Measurements from ENCODE around the gene MOBP.
A peak's percentile ranks its signal among the peaks of the same experiment; 100 is the strongest.
"Not testable (repeated sequence)": the region's sequence is repeated elsewhere in the genome, so short reads cannot be mapped to it uniquely, and the experiment has no call there.

The MOBP gene, protein sequence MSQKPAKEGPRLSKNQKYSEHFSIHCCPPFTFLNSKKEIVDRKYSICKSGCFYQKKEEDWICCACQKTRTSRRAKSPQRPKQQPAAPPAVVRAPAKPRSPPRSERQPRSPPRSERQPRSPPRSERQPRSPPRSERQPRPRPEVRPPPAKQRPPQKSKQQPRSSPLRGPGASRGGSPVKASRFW

DNA sequence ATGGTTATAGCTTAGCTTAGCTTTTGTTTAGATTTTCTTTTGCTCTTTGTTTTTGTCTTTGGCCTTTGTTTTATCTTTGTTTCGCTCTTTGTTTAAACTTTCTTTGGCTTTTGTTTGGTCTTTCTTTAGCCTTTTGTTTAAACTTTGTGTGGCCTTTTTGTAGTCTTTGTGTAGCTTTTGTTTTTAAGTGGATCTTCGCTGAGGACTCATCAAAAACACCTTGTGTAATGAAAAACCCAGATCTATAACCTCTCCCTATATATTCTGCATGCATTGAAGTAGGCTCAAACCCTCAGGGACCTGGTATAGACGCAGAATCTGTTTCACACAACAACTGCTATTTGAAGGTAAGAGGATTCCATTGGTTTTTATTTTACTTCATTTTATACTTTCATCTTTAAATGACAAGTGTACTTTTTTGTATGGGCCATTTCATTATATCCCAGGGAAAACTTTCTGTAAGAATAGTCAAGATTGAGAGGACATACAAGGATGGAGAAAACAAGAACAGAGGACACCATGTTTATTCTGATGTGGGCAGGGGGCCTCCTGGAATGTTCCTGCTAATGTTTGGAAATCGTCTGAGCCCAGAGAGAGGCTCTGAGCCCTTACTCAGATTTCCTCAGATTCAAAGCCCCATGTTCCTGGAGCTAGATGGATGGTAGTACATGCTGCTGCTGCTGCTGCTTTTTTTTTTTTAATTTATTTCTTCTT, at the start of gene MOBP:
Gene MOBP, plus strand, starts transcription at position 287 of the 714 bp plus-strand sequence. CDS start 34,390 bp downstream, outside the sequence.
- DNase-seq: no peak

DNA sequence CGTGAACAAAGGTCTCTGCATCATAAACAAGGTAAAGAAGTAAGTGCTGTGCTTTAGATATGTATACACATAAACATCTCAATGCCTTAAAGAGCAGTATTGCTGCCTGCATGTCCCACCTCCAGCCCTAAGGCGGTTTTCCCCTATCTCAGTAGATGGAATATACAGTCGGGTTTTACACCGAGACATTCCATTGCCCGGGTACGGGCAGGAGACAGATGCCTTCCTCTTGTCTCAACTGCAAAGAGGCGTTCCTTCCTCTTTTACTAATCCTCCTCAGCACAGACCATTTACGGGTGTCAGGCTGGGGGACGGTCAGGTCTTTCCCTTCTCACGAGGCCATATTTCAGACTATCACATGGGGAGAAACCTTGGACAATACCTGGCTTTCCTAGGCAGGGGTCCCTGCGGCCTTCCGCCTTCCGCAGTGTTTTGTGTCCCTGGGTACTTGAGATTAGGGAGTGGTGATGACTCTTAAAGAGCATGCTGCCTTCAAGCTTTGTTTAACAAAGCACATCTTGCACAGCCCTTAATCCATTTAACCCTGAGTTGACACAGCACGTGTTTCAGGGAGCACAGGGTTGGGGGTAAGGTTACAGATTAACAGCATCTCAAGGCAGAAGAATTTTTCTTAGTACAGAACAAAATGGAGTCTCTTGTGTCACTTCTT, 48.8 kb upstream of the MOBP start:
- not testable (repeated sequence) for DNase-seq

DNA sequence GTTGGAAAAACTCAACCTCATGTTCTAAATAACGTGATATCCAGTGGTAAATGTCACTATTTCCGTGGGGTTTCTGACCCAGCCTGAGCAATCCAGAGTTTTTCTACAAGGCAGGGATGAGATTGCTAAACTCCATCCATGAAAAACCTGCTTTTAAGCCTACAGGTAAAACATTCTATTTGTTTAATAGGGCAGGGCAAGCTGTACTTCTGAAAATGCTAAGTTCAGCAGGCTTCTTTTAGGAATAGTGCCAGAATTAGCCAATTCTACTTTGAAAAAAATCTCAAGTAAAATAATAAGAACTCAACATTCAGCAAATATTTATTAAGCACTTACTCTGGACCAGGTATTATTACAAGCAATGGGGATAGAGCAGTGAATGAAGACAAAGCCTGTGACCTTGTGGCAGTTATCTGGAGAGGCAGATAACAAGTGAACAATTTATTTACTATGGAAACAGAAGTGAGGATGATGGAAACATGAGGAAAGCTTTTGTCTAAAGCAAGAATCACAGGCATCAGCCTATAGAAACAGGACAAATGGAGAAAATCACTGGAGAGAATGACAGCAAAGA, 47.7 kb upstream of the MOBP start:
- DNase-seq: no peak

DNA sequence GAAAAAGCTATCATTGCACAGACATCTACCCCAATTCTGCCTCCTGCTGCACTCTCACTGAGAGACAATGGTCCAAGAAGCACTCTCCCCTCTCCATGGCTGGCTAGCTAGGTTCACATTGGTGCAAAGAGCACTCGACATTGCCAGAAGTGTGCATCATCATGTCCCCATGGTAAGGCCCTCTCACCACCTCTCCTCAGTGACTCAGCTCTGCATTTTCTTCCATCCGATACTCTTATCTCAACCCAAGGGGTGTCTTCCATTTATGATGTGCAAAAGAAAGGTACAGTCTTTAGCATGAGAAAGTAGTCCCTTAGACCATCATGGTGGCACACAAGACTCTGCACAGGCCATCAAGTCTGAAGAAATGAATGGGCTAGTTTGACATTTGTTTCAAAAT, 46.9 kb upstream of the MOBP start:
- DNase-seq: no peak

DNA sequence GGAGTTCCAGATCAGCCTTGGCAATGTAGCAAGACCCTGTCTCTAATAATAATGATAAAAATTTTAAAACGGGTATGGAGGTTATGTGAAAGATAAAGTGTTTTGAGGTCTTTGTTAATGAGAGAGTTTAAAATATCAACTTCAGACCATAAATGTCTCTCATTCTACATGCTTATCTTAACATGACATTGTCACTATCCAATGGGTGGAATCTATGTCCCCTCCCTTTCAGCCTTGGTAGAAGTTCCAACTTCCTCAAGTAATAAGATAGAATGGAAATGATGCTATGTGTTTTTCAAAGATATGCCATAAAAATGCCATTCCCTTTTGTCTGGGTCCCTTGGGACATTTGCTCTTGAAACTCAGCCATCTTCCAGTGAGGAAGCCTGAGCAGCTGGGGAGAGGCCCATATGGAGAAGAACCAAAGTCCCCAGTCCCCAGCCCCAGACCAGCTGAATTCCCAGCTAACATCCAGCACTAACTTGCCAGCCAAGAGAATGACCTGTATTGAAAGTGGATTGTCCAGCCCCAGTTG, 44.0 kb upstream of the MOBP start:
- no peak for DNase-seq

DNA sequence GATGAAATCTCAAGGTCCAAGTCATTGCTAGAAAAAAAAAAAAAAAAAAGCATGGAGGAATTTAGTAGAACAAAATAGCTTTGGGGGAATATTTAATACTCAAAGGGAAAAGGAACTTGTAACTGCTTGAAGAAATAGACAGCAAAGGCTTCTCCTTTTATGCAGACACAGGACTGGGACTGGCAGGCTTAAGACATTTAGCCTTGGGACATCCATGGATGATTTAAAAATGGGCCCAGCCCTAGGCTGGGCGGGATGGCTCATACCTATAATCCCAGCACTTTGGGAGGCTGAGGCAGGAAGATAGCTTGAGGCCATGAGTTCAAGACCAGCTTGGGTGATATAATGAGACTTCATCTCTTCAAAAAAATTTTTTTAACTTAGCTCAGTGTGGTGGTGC, 41.2 kb upstream of the MOBP start:
- no peak for DNase-seq

DNA sequence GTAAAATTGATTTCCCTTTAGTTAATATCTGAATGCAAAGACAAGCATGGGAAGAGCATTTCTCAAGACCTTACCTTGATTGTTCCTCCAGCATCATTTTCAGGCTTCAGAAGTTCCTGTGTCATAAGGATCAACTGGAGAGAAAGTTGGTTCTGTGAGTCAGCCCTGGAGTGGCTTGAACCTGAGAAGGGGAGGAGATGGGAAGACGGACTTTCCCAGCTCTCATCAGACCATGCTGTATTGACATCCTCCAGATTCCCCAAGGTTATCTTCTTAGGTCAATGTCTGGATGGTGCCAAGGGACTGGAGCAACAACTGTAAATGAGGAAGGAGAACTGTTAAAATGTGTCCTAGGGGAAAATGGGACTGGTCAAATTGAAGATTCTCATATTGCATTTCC, 40.0 kb upstream of the MOBP start:
- no peak for DNase-seq

DNA sequence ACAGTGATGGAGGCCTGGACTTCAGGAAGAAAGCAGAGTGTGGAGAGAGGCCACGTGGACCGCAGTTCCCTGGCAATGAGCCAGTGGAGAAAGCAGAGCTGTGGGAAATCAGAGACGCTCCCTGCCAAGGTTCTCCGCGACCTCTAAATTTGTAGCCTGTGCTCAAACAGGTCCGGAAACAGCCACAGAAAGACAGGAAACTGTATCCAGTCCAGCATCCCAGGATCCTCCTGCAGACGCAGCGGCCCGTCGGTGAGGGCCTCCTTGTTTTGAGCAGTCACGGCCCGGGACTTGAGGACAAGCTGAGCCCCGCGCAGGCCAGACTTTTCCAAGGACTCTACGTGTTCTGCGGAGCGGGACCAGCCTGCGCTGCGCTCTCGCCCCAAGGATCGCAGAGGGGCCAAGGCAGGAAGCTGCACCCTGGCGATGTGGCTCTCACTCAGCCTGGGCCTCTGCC, 38.7 kb upstream of the MOBP start:
- no peak for DNase-seq

DNA sequence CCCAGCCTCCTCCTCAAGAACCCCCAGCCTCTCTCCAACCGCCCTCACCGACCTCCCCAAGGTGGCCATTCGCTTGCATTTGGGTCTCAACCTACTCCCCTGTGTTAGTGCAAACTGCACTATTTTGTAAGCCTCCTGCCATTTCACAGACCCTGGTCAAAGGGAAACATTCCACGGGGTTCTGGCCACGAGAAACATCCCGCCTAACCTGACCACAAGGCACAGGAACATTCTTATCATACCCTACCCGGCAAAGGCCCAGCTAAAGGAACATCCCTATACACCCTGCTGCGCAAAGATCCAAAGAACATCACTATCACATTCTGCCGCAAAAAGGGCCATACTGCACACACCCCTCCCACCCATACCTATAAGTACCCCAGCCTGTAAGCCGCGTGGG, 38.0 kb upstream of the MOBP start:
- no peak for DNase-seq

DNA sequence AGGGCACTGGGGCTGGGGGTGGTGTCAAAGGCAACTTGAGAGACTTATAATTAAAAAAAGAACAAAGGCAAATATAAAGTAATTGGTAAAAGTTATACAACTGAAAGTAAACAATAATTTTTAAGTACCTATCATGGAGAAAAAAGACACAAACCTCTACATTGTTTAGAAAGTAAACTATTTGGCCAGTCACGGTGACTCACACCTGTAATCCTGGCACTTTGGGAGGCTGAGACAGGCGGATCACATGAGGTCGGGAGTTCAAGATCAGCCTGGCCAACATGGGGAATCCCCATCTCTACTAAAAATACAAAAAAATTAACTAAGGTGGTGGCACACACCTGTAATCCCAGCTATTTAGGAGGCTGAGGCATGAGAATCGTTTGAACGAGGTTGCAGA, 35.1 kb upstream of the MOBP start:
- no peak for DNase-seq

DNA sequence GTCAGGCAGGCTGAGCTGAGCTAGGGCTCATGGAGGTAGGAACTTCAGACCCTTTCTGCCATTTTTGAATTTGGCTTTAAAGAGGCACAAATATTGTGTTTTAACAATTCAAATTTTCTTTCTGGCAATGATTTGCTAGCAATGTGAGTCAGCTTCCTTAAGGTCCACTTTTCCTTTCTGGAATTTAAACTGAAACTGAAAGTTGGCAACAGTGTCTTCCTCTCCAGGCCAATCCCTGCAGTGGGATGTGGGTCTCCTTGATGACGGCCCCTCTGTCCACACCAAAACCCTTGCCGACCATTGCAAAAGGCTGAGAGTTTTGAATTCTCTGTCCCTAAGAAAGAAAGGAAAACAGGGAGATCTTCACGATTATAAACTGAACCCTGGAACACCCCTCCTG, 33.8 kb upstream of the MOBP start:
- no peak for DNase-seq

DNA sequence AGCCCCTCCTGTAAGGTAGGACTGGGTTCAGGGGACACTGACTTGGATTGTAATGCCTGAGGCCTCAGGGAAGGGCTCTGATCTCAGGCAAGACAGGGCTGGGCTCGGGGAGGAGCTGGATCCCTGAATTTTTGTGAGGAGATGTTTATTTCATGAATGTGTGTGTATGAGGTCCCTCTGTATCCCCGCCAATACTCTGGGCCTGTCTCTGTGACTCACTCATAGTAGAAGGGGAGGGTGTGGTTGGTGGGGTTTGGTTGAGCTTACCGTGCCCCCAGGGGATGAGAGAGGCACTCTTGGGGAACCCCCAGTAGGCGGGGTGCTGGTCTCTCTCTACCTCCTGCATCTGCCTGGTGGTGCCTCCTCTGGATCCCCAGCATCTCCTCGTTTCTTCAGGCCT, 32.9 kb upstream of the MOBP start:
- no peak for DNase-seq

DNA sequence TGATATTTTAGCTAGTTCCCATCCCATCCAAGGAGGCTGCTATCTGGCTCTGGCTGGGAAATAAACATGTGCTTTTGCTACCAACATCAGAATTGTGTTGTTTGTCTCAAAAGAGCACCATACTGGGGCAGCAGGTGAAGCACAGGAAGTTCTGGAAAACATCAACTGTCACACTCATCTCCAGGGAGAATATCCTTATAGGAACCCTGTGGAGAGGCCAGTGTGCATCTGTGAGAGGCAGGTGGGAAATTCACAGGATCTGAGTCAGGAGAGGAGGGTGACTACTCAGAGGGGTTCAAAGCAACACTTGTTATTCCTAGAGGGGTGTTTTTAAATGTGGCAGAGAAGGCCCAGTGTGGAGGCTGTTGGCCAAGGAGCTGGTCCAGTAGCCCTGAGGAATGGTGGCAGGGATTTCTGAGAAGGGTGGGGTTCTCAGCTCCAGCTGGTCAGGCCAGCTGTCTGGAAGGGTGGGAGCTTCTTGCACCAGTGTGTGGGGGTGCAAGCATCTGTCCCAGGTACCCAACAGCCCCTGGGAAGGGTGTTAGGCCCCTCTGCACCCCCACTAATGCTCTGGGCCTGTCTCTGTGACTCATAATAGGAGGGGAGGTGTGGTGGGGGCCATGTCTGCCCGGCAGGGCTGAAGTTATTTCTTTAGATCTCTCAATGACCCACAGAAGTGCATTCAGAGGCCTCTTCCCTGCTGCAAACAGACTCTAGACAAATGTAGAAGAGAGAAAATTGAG, 32.3 kb upstream of the MOBP start:
- DNase-seq: no peak

DNA sequence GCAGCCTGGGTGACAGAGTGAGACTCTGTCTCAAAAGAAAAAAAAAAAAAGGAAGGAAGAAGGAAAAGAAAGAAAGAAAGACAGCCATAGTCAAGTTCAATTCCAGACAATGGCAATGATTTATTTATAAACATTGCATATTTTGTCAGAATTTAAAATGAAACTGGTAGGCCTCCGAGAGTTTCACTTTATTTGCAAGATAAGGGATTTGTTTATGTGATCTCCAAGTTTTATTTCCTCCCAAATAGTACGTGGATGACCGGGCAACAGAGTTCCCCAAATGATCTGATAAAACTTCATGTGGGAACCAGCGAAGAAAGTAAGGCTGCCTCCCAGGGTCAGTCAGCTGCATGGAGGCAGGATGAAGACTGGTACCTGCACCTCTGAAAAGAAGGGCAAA, 28.6 kb upstream of the MOBP start:
- DNase-seq: no peak

DNA sequence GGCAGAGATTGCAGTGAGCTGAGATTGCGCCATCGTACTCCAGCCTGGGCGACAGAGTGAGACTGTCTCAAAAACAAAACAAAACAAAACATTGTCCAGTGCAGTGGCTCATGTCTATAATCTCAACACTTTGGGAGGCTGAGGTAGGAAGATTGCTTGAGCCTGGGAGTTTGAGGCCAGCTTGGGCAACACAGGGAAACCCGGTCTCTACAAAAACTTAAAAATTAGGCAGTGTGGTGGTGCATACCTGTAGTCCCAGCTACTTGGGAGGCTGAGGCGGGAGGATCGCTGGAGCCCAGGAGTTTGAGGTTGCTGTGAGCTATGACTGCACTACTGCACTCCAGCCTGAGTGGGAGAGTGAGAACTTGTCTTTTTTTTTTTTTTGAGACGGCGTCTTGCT, 27.2 kb upstream of the MOBP start:
- no peak for DNase-seq

DNA sequence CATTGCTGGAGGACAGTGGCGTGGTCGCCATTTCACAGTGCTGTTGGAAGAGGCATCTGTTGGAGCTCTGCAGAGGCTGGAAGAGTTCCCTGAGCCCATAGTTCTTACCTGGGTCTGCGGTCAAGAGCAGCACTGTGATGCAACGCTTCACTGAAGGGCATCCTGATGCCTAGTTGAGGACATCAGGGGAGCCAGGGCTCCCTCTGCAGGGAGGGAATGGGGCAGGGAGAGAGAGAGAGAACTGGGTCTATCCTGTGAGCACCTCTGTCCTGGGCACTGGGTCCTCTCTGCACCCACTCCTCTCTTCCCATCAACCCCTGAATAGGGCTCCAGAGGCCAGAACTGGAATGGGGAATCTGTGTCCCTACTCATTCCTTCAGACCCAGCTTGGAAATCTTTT, 23.9 kb upstream of the MOBP start:
- DNase-seq: no peak

DNA sequence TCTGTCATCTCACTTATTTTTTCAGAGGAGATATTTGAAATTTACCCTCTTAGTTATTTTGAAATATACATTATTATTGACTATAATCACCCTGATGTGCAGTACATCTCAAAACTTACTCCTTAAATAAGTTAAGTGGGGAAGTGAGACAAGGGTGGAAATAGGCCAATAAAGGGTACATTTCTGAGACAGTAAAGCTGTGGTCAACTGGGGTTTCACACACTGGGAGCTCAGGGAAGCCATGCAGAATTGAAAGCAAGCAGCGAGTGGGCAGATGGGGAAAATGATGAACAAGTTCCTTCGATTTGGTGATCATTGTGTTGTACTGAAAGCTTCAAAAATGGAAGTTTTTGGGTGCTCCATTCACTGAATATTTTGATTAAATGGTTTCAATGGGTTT, 21.6 kb upstream of the MOBP start:
- no peak for DNase-seq

DNA sequence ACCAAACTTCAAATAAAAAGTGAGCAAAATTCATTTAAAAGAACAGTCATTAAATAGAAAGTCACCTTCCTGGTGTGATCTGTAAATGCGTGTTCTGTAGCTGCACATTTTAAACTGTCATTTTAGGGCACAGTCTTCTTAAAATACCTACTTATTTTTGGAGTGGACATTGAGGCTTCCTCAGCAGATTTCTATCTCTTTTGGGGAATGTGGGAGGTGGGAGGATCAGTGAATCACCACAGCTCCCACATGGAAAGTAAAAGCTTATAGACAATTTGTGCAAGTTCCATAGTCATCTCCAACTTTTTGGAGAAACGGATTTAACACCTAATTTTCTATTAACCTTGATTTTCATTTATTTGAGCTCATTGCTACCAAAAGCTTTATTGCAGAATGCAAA, 21.0 kb upstream of the MOBP start:
- no peak for DNase-seq

DNA sequence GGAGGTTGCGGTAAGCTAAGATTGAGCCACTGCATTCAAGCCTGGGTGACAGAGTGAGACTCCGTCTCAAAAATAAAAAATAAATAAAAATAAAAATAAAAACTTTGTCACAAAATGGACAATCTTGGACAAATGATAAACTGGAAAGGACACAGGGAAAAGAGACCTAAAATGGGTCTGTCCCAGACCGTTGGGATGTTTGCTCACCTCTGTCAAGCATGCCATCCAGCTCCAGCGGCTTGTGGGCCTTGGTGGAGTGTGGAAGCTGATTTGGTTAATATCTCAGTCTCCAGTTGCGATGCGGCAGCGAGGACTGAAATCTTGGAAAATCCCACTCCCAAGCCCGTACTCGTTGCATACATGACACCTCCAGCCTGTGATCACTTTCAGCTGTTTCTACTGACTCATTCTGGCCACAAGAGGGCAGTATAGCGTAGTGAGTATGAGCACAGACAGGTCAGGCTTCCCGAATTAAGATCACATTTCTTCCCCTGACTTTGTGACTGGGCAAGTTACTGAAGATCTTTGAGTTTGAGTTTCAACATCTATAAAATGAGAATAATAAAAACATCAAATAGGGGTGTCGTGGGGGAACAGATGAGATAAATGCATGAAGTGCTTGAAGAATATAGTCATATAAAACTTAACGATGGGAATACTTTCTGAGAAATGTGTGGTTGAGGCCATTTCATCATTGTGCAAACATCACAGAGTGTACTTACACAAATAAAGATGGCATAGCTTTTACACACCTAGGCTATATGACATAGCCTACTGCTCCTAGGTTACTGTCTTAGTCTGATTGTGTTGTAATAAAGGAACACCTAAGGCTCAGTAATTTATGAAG, 19.6 kb upstream of the MOBP start:
- peak; percentile 81 for DNase-seq

DNA sequence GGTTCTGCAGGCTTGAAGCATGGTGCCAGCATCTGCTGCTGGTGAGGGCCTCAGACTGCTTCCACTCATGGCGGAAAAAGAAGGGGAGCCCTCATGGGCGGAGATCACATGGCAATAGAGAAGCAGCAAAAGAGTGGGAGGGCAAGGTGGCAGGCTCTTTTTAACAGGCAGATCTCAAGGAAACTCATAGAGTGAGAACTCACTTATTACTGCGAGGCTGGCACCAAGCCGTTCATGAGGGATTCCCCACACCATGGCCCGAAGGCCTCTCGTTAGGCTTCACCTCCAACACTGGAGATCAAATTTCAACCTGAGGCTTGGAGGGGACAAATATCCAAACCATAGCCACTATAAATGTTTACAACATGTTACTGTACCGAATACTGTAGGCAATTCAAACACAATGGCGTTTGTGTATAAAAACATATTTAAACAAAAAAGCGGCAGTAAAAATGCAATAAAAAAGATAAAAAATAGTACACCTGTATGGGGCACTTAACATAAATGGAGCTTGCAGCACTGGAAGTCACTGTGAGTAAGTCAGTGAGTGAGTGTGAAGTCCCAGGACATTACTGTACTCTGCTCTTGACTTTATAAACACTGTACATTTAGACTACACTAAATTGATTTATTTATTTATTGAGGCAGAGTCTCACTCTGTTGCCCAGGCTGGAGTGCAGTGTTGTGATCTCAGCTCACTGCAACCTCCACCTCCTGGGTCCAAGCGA, 18.8 kb upstream of the MOBP start:
- DNase-seq: no peak

DNA sequence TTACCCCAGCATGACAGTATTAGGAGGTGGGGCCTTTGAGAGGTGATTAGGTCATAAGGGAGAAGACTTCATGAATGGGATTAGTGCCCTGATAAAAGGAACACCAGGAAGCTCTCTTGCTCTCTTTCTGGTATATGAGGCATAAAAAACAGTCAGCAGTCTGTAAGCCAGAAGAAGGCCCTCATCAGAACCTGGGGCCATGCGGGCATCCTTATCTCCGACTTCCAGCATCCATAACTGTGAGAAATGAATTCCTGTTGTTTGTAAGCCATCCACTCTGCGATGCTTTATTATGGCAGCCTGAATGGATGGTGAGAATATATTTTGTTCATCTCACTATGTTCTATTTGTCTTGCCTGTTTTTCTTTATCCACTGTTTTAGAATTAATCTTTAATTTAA, 17.7 kb upstream of the MOBP start:
- no peak for DNase-seq

All from NCI-H2029 treated with DMSO at 0.1 percent for 48 hours (cell line).